Endothelial cell of umbilical vein (primary cell): ENCODE data around the gene C2orf42.

Experiments
- EZH2 ChIP-seq: IDR thresholded peaks from 2 replicates; pipeline ENCODE4 v1.6.1; 2012; ENCODE audit warnings: borderline replicate concordance, low read depth, mild to moderate bottlenecking, moderate library complexity, low read length, inconsistent platforms; ENCODE audit not compliant: severe bottlenecking
- FOS ChIP-seq: IDR thresholded peaks from 2 replicates; pipeline ENCODE4 v1.6.1; 2011; ENCODE audit warnings: mild to moderate bottlenecking, low read length, moderate library complexity, borderline replicate concordance; ENCODE audit not compliant: insufficient read depth
- JUN ChIP-seq: IDR thresholded peaks from 2 replicates; pipeline ENCODE4 v1.6.1; 2011; ENCODE audit warnings: borderline replicate concordance, low read depth; ENCODE audit not compliant: insufficient read length, insufficient read depth
- MYC ChIP-seq: IDR thresholded peaks from one replicate; pipeline ENCODE4 v1.6.1; 2011; ENCODE audit warnings: mild to moderate bottlenecking, low read depth, low read length
- POLR2A ChIP-seq: IDR thresholded peaks from 2 replicates; pipeline ENCODE4 v1.6.1; 2012; ENCODE audit warnings: low read depth, mild to moderate bottlenecking, control low read depth, low read length
- POLR2AphosphoS5 ChIP-seq: IDR thresholded peaks from 2 replicates; pipeline ENCODE4 v1.6.1; 2012; ENCODE audit warnings: low read depth, mild to moderate bottlenecking, control low read depth, low read length, moderate library complexity; ENCODE audit not compliant: insufficient read depth
- TF ChIP-seq, protein P1 (sequence below), 2 donors: IDR thresholded peaks; 1 replicate in 1 of 2; 2 replicates in 1 of 2; pipeline ENCODE4 v1.5.1; 2011; ENCODE audit warnings: low read length in 2 of 2, mild to moderate bottlenecking in 2 of 2, moderate library complexity in 2 of 2, control low read depth in 1 of 2, inconsistent platforms in 1 of 2, low read depth in 1 of 2; ENCODE audit not compliant: insufficient read depth in 1 of 2; ENCODE audit errors: extremely low read depth in 1 of 2
- TF ChIP-seq, protein P2 (sequence below): IDR thresholded peaks from 2 replicates; pipeline ENCODE4 v1.6.1; 2011; ENCODE audit not compliant: insufficient read depth, insufficient read length

DNA sequence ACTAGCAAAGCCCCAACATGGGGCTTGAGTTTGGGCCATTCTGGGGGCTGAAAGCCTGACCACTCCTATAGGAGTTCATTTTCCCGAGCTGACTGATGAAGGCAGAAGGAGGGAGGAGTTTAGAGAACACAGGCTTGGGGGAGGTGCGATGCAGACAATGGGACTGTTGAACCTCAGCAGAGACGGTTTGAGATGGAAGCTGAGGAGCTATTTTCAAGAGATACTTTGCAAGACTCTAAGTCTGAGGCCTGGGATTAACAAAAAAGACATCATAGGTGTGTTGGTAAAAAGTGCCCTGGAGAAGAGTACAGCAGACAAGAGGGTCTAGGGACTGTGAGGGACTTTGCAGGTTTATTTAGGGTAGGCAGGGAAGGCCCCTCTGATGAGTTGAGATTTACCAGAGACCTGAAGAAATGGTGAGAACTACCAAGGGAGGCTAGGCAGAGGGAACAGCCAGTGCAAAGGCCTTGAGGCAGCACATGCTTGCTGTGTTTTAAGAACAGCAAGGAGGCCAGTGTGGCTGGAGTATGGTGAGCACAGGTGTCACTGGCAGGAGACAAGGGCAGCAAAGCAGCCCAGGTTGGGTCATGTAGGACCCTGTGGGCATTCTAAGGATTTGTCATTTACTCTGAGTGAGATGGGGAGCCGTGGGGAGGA is 71.9 kb downstream of the C2orf42 start:
- no peak for TF ChIP-seq EZH2
- TF ChIP-seq, protein P1, sequence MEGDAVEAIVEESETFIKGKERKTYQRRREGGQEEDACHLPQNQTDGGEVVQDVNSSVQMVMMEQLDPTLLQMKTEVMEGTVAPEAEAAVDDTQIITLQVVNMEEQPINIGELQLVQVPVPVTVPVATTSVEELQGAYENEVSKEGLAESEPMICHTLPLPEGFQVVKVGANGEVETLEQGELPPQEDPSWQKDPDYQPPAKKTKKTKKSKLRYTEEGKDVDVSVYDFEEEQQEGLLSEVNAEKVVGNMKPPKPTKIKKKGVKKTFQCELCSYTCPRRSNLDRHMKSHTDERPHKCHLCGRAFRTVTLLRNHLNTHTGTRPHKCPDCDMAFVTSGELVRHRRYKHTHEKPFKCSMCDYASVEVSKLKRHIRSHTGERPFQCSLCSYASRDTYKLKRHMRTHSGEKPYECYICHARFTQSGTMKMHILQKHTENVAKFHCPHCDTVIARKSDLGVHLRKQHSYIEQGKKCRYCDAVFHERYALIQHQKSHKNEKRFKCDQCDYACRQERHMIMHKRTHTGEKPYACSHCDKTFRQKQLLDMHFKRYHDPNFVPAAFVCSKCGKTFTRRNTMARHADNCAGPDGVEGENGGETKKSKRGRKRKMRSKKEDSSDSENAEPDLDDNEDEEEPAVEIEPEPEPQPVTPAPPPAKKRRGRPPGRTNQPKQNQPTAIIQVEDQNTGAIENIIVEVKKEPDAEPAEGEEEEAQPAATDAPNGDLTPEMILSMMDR (IDR thresholded peaks at IDR 0.05; ENCODE audit: extremely low read depth in 1 of 2, insufficient read depth in 1 of 2, low read depth in 1 of 2, low read length in 2 of 2): no peak
- TF ChIP-seq, protein P2, sequence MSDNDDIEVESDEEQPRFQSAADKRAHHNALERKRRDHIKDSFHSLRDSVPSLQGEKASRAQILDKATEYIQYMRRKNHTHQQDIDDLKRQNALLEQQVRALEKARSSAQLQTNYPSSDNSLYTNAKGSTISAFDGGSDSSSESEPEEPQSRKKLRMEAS: no peak
- no peak for TF ChIP-seq POLR2AphosphoS5
- TF ChIP-seq POLR2A: no peak
- TF ChIP-seq JUN: no peak
- TF ChIP-seq FOS: no peak
- TF ChIP-seq MYC: no peak
